Choroid plexus epithelial cell (primary cell): ENCODE measurements around the gene UCHL1.
"Not testable (repeated sequence)": the region's sequence is repeated elsewhere in the genome, so short reads cannot be mapped to it uniquely, and the experiment has no call there.

Experiments
- DNase-seq: peaks from one replicate; pipeline ENCODE4 v3.0.0-alpha.2; 2010; ENCODE audit warnings: low read depth
- H3K4me3 ChIP-seq: 2 replicates; pipeline ENCODE4 v1.5.1; 2011; ENCODE audit warnings: low read depth, mild to moderate bottlenecking, control low read depth, low read length, moderate library complexity
- CTCF ChIP-seq: conservative IDR thresholded peaks from 2 replicates; pipeline ENCODE4 v1.5.1; 2011; ENCODE audit warnings: low read depth, mild to moderate bottlenecking, control low read depth, inconsistent platforms, low read length, moderate library complexity

UCHL1 gene

GRCh38 chr4:41258783-41259182, 2.1 kb downstream of the UCHL1 start:
- TF ChIP-seq CTCF = peak; percentile 75
- peak overlapping the region; percentile 88 for H3K4me3 ChIP-seq
- DNase-seq = peak; percentile 87

GRCh38 chr4:41260116-41260733, 3.5 kb downstream of the UCHL1 start:
- no peak for TF ChIP-seq CTCF
- no peak overlapping the region for H3K4me3 ChIP-seq
- no peak for DNase-seq

GRCh38 chr4:41262198-41262597, 5.5 kb downstream of the UCHL1 start:
- TF ChIP-seq CTCF = no peak
- no peak overlapping the region for H3K4me3 ChIP-seq
- no peak for DNase-seq

GRCh38 chr4:41264212-41264611, 7.5 kb downstream of the UCHL1 start:
- TF ChIP-seq CTCF = no peak
- no peak for DNase-seq
- no peak overlapping the region for H3K4me3 ChIP-seq

- H3K4me3 ChIP-seq = no peak overlapping the region
- DNase-seq = no peak
- no peak for TF ChIP-seq CTCF
These were observed 11.3 kb downstream of the UCHL1 start for GRCh38 chr4:41267997-41268396.

GRCh38 chr4:41268721-41269517, 12.2 kb downstream of the UCHL1 start:
- no peak for TF ChIP-seq CTCF
- DNase-seq = no peak
- no peak overlapping the region for H3K4me3 ChIP-seq

GRCh38 chr4:41269682-41270081, 13.0 kb downstream of the UCHL1 start:
- DNase-seq = no peak
- no peak for TF ChIP-seq CTCF
- no peak overlapping the region for H3K4me3 ChIP-seq

GRCh38 chr4:41275931-41276330, 19.2 kb downstream of the UCHL1 start:
- DNase-seq, H3K4me3 ChIP-seq: not testable (repeated sequence)
